PC-3 (cell line): ENCODE data around the gene CAMTA1.

Experiments used
- EZH2 ChIP-seq: fragments of 300-600 bp; sonication (generic); IDR thresholded peaks from one replicate; pipeline ENCODE4 v1.6.1; 2017; ENCODE audit warnings: antibody characterized with exemption, mild to moderate bottlenecking, low read length; ENCODE audit not compliant: unreplicated experiment
- TF ChIP-seq, protein P1 (sequence below): fragments of 300-600 bp; sonication (generic); conservative IDR thresholded peaks from 2 replicates; pipeline ENCODE4 v1.5.1; 2017; ENCODE audit warnings: antibody characterized with exemption, low read depth, mild to moderate bottlenecking, low read length

DNA sequence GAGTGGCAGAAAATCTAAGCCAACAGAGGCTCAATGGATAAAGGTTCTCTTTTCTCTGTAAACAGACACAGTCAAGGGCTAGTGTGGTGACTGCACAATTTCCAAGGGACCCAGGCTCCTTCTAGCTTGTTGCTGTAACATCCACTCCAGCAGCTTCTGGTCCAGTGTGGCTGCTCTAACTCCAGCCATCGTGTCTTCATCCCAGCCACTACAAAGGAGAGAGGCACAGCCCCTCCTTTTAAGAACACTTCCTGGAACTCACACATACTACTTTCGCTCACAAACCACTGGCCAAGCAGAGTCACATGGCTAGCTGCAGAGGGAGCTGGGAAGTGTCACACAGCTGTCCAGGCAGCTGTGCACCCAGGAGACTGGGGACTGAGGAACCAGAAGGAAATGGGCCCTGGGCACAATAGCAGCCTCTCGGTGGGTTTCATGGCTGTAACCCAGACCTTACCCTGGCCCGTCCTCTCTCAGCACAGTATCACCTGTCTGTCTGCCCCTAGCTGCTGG, 797.3 kb downstream of the CAMTA1 start:
- TF ChIP-seq, protein P1, sequence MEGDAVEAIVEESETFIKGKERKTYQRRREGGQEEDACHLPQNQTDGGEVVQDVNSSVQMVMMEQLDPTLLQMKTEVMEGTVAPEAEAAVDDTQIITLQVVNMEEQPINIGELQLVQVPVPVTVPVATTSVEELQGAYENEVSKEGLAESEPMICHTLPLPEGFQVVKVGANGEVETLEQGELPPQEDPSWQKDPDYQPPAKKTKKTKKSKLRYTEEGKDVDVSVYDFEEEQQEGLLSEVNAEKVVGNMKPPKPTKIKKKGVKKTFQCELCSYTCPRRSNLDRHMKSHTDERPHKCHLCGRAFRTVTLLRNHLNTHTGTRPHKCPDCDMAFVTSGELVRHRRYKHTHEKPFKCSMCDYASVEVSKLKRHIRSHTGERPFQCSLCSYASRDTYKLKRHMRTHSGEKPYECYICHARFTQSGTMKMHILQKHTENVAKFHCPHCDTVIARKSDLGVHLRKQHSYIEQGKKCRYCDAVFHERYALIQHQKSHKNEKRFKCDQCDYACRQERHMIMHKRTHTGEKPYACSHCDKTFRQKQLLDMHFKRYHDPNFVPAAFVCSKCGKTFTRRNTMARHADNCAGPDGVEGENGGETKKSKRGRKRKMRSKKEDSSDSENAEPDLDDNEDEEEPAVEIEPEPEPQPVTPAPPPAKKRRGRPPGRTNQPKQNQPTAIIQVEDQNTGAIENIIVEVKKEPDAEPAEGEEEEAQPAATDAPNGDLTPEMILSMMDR: no peak
- no peak for TF ChIP-seq EZH2
